DOHH2 (cell line): ENCODE results near the gene LPIN1.

Experiments
- CTCF ChIP-seq: fragments of 200-600 bp; sonication (generic); IDR thresholded peaks from one replicate; pipeline ENCODE4 v1.5.1; 2014; ENCODE audit warnings: antibody characterized with exemption, mild to moderate bottlenecking, low read depth, low read length; ENCODE audit not compliant: poor library complexity, severe bottlenecking
- EZH2phosphoT487 ChIP-seq: fragments of 200-600 bp; sonication (generic); IDR thresholded peaks from 2 replicates; pipeline ENCODE4 v1.6.1; 2017; ENCODE audit warnings: borderline replicate concordance, mild to moderate bottlenecking, antibody characterized with exemption, low read length, moderate library complexity, mixed read lengths

- no peak for TF ChIP-seq CTCF
- no peak for TF ChIP-seq EZH2phosphoT487
Observed at GRCh38 chr2:11829947-11830707, 83.7 kb downstream of the LPIN1 start.
